Breast epithelium (tissue), 4 donors: Measurements from ENCODE around the gene RNF224. TPM values are rescaled to one million over a fixed set of nuclear protein-coding genes. Genes with fewer than 3 reads are reported as not detected.

Experiments
- DNase-seq, 2 donors: peaks; one replicate each; pipeline ENCODE4 v3.0.0-alpha.2; 2019; ENCODE audit warnings: low spot score in 2 of 2
- H3K27ac ChIP-seq, 2 donors: fragments of 200-600 bp; sonication (generic) in 1 of 2; one replicate each; pipeline ENCODE4 v1.5.1; 2016 to 2019; ENCODE audit warnings: mild to moderate bottlenecking in 1 of 2
- H3K27me3 ChIP-seq, 2 donors: fragments of 200-600 bp; sonication (generic) in 1 of 2; one replicate each; pipeline versions ENCODE4 v1.5.1 to v1.6.0; 2017 to 2019; ENCODE audit warnings: control low read depth in 1 of 2, mild to moderate bottlenecking in 1 of 2
- H3K36me3 ChIP-seq: fragments of 200-600 bp; one replicate; pipeline ENCODE4 v1.5.1; 2019
- H3K4me1 ChIP-seq, 2 donors: fragments of 200-600 bp; sonication (generic); one replicate each; pipeline ENCODE4 v1.5.1; 2016 to 2019; ENCODE audit warnings: control low read depth in 1 of 2
- H3K4me3 ChIP-seq, 3 donors: fragments of 200-600 bp; sonication (generic); 1 replicate in 2 of 3; 2 replicates in 1 of 3; pipeline ENCODE4 v1.5.1; 2016 to 2019; ENCODE audit warnings: mild to moderate bottlenecking in 3 of 3, moderate library complexity in 2 of 3
- H3K9me3 ChIP-seq, 2 donors: fragments of 200-600 bp; sonication (generic) in 1 of 2; one replicate each; pipeline ENCODE4 v1.5.1; 2016 to 2019; ENCODE audit warnings: control low read depth in 1 of 2
- POLR2A ChIP-seq: fragments of 450-650 bp; IDR thresholded peaks from one replicate; pipeline ENCODE4 v1.6.1; 2016; ENCODE audit warnings: antibody characterized with exemption, mild to moderate bottlenecking, moderate library complexity
- POLR2AphosphoS5 ChIP-seq, 3 donors: sonication (generic); formaldehyde crosslinking; IDR thresholded peaks; one replicate each; pipeline ENCODE4 v1.6.1; 2017; ENCODE audit warnings: antibody characterized with exemption in 3 of 3
- intact Hi-C: fragments of 100-400 bp; cut with DNase I; formaldehyde crosslinking; loops from one replicate; pipeline ENCODE4 v1.15.1; 2023; ENCODE audit warnings: low total_unique reads
- total RNA-seq, 3 donors: library from RNA; depleted of rRNA; stranded (reverse); fragments of >200 nt; gene quantifications; one replicate each; pipeline ENCODE4 v1.1.0, GENCODE V29; 2016
- TF ChIP-seq, protein P1 (sequence below), 3 donors: fragments of 450-650 bp; IDR thresholded peaks; one replicate each; pipeline ENCODE4 v1.5.1; 2016 to 2017; ENCODE audit warnings: antibody characterized with exemption in 3 of 3, mild to moderate bottlenecking in 3 of 3, moderate library complexity in 3 of 3

RNF224 gene
- total RNA-seq, 3 donors from 2014 or later = 0.29 TPM; not detected in 2

- H3K9me3 ChIP-seq = no peaks in the 10 kb centered on the region
- no peaks in the 10 kb centered on the region for H3K27me3 ChIP-seq
- no peak overlapping the region for H3K27ac ChIP-seq
- no peak for DNase-seq
- intact Hi-C loops = no loop called here
- no peak for TF ChIP-seq POLR2AphosphoS5 (IDR thresholded peaks at IDR 0.05)
- no peak for TF ChIP-seq POLR2A
- TF ChIP-seq, protein P1, sequence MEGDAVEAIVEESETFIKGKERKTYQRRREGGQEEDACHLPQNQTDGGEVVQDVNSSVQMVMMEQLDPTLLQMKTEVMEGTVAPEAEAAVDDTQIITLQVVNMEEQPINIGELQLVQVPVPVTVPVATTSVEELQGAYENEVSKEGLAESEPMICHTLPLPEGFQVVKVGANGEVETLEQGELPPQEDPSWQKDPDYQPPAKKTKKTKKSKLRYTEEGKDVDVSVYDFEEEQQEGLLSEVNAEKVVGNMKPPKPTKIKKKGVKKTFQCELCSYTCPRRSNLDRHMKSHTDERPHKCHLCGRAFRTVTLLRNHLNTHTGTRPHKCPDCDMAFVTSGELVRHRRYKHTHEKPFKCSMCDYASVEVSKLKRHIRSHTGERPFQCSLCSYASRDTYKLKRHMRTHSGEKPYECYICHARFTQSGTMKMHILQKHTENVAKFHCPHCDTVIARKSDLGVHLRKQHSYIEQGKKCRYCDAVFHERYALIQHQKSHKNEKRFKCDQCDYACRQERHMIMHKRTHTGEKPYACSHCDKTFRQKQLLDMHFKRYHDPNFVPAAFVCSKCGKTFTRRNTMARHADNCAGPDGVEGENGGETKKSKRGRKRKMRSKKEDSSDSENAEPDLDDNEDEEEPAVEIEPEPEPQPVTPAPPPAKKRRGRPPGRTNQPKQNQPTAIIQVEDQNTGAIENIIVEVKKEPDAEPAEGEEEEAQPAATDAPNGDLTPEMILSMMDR (IDR thresholded peaks at IDR 0.05) = no peak
- H3K4me1 ChIP-seq = peaks cover 5 to 6% of the 10 kb centered on the region in 2 donors
- H3K36me3 ChIP-seq = no peaks in the 10 kb centered on the region
- no peak overlapping the region for H3K4me3 ChIP-seq
Measured at GRCh38 chr9:137245450-137246421, 18.4 kb downstream of the RNF224 start.

GRCh38 chr9:137247135-137247915 is 20.0 kb downstream of the RNF224 start:
- no peaks in the 10 kb centered on the region for H3K36me3 ChIP-seq
- H3K27me3 ChIP-seq = no peaks in the 10 kb centered on the region
- TF ChIP-seq POLR2A (no peak), POLR2AphosphoS5 (IDR thresholded peaks at IDR 0.05) (no peak)
- TF ChIP-seq, protein P1 (IDR thresholded peaks at IDR 0.05) = no peak
- no peak overlapping the region for H3K27ac ChIP-seq
- H3K4me1 ChIP-seq = peaks cover 2 to 3% of the 10 kb centered on the region in 2 donors
- H3K4me3 ChIP-seq = no peak overlapping the region
- no peaks in the 10 kb centered on the region for H3K9me3 ChIP-seq
- no peak for DNase-seq
- intact Hi-C loops = no loop called here

DNA sequence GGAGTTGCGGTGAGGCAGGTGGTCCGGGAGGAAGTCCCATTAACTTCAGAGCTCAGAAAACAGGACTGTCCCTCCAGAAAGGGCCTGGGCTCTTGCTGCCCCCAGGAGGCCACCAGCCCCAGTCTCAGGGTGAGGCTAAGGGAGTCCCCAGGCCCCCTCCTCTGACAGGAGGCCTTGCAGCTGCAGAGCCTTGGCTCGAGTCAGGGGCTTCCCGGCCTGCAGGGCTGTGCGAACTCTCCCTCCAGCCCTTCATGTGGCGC is 20.5 kb downstream of the RNF224 start:
- no peaks in the 10 kb centered on the region for H3K36me3 ChIP-seq
- DNase-seq = no peak
- H3K27ac ChIP-seq = no peak overlapping the region
- no peaks in the 10 kb centered on the region for H3K9me3 ChIP-seq
- H3K27me3 ChIP-seq = no peaks in the 10 kb centered on the region
- intact Hi-C loops = no loop called here
- TF ChIP-seq POLR2A = no peak
- no peak for TF ChIP-seq POLR2AphosphoS5 (IDR thresholded peaks at IDR 0.05)
- TF ChIP-seq, protein P1 (IDR thresholded peaks at IDR 0.05) = no peak
- H3K4me1 ChIP-seq = no peaks in the 10 kb centered on the region
- no peak overlapping the region for H3K4me3 ChIP-seq

- no peak for DNase-seq
- Histone ChIP-seq H3K27me3 (no peaks in the 10 kb centered on the region), H3K9me3 (no peaks in the 10 kb centered on the region), H3K4me3 (no peak overlapping the region), H3K36me3 (no peaks in the 10 kb centered on the region), H3K4me1 (peaks cover 0 to 5% of the 10 kb centered on the region in 2 donors), H3K27ac (no peak overlapping the region)
- intact Hi-C loops = loop anchor here (10.0 kb wide), 1 partner anchor 1876 kb away; no protein-coding TSS in a partner anchor
- TF ChIP-seq POLR2A (no peak), POLR2AphosphoS5 (IDR thresholded peaks at IDR 0.05) (no peak)
- TF ChIP-seq, protein P1 (IDR thresholded peaks at IDR 0.05) = no peak
Measured at GRCh38 chr9:137250329-137251193, 23.3 kb downstream of the RNF224 start.
